Measurements from ENCODE around the gene CGNL1. TPM values are rescaled to one million over a fixed set of nuclear protein-coding genes. Genes with fewer than 3 reads are reported as not detected.

Gene CGNL1
- total RNA-seq, 1 experiment from 2014 or later = 0.31 TPM

DNA sequence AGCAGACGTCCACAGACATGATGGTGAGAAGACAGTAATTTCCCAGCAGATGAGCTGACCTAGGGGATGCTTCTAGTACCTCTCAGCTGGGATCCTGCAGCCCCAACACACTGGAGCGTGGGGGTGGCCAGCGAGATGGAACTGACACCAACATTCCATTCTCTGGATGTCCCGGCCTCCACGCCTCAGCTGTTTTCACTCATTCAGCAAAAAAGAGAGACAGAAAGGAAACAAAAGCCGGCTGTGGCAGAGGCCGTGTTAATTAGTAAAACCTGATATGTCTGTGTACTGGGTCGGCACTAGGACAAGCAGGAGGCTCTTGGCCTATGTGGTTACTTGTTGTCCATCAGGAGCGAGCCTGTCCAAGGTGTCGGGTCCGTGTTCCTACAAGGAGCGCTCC is 132.8 kb downstream of the CGNL1 start:
- Histone ChIP-seq H3K27ac (no peak overlapping the region), H2AFZ (no peak overlapping the region), H3K9me2 (ENCODE audit: insufficient read depth) (no peaks in the 10 kb centered on the region), H4K20me1 (ENCODE audit: insufficient read depth) (no peaks in the 10 kb centered on the region), H3K36me3 (ENCODE audit: low read depth) (no peaks in the 10 kb centered on the region), H3K4me2 (no peak overlapping the region), H3F3A (ENCODE audit: insufficient read depth, low read depth) (peaks cover 27% of the 10 kb centered on the region), H3K27me3 (ENCODE audit: insufficient read depth, low read depth) (no peaks in the 10 kb centered on the region), H3K4me1 (replicated peaks; ENCODE audit: insufficient read depth) (peaks cover 34% of the 10 kb centered on the region), H3K9me3 (ENCODE audit: insufficient read depth, low read depth) (no peaks in the 10 kb centered on the region), H3K4me3 (no peak overlapping the region), H3K79me2 (ENCODE audit: low read depth) (no peaks in the 10 kb centered on the region)
- DNase-seq = no peak
- ChIA-PET CTCF (interaction anchor here (0.6 kb wide), 1 partner anchor 175 kb away, joined by 3 read pairs; no protein-coding TSS in a partner anchor), POLR2A (ENCODE audit: unreplicated experiment) (no interaction called here)
- TF ChIP-seq, protein P1, sequence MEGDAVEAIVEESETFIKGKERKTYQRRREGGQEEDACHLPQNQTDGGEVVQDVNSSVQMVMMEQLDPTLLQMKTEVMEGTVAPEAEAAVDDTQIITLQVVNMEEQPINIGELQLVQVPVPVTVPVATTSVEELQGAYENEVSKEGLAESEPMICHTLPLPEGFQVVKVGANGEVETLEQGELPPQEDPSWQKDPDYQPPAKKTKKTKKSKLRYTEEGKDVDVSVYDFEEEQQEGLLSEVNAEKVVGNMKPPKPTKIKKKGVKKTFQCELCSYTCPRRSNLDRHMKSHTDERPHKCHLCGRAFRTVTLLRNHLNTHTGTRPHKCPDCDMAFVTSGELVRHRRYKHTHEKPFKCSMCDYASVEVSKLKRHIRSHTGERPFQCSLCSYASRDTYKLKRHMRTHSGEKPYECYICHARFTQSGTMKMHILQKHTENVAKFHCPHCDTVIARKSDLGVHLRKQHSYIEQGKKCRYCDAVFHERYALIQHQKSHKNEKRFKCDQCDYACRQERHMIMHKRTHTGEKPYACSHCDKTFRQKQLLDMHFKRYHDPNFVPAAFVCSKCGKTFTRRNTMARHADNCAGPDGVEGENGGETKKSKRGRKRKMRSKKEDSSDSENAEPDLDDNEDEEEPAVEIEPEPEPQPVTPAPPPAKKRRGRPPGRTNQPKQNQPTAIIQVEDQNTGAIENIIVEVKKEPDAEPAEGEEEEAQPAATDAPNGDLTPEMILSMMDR (conservative IDR thresholded peaks at IDR 0.05) = no peak
- intact Hi-C loops (cut with micrococcal nuclease; ENCODE audit: unreplicated experiment) = loop anchor here (5.0 to 10.0 kb wide), 2 partner anchors 64 to 152 kb away; no protein-coding TSS in a partner anchor
- BruUV-seq (replicated peaks) = no TSS peak

DNA sequence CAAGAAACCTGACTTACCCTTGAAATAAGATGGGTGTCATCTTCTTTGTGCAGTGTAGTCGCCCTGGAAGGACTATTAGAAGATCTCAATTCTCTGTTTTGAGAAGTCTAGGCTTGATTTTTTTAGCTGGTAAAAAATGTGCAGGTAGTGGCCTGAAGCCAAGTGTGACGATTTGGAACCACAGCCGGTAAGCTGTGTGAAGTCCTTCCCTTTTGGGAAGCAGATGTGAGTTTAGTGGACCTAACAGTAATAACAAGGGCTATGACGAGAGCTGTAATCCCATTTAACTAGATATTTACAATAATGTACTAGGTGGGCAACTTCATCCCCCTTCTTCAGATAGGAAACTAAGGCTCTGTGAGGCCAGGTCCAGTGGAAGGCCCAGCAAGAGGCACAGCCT is 133.7 kb downstream of the CGNL1 start:
- H3K27me3 ChIP-seq (ENCODE audit: insufficient read depth, low read depth) = no peaks in the 10 kb centered on the region
- H3K36me3 ChIP-seq (ENCODE audit: low read depth) = no peaks in the 10 kb centered on the region
- intact Hi-C loops (cut with micrococcal nuclease; ENCODE audit: unreplicated experiment) = loop anchor here (5.0 to 10.0 kb wide), 2 partner anchors 65 to 153 kb away; no protein-coding TSS in a partner anchor
- ChIA-PET POLR2A (ENCODE audit: unreplicated experiment) (no interaction called here), CTCF (no interaction called here)
- peaks cover 19% of the 10 kb centered on the region for H3F3A ChIP-seq (ENCODE audit: insufficient read depth, low read depth)
- no peaks in the 10 kb centered on the region for H3K9me2 ChIP-seq (ENCODE audit: insufficient read depth)
- H3K27ac ChIP-seq = no peak overlapping the region
- no peaks in the 10 kb centered on the region for H3K79me2 ChIP-seq (ENCODE audit: low read depth)
- H3K4me3 ChIP-seq = no peak overlapping the region
- no TSS peak for BruUV-seq (replicated peaks)
- peaks cover 26% of the 10 kb centered on the region for H3K4me1 ChIP-seq (replicated peaks; ENCODE audit: insufficient read depth)
- no peak overlapping the region for H3K4me2 ChIP-seq
- no peak overlapping the region for H2AFZ ChIP-seq
- no peaks in the 10 kb centered on the region for H3K9me3 ChIP-seq (ENCODE audit: insufficient read depth, low read depth)
- no peak for TF ChIP-seq EZH2 (IDR thresholded peaks at IDR 0.05; ENCODE audit: low read depth)
- TF ChIP-seq, protein P1 (conservative IDR thresholded peaks at IDR 0.05) = no peak
- H4K20me1 ChIP-seq (ENCODE audit: insufficient read depth) = no peaks in the 10 kb centered on the region
- DNase-seq = no peak

DNA sequence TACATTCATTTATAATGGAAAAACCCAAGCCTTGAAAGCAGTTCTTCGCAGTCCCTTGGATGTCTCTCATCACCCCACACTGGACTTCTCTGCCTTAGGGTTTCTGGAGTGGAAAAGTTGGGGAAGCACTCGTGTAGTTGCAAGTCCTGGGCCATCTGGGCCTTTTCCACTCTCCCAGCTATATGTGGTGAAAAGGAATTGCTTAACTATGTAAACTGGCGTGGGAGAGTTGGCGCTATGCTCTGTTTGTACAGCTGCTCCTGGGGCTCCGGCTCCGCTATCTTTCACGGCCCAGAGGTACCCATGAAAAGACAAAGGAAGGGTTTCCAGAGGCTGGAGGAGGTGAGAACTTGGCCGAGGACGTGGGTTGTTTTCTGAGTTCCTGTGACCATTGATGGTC is 134.3 kb downstream of the CGNL1 start:
- TF ChIP-seq, protein P1 (conservative IDR thresholded peaks at IDR 0.05) = no peak
- TF ChIP-seq EZH2 (IDR thresholded peaks at IDR 0.05; ENCODE audit: low read depth) = no peak
- ChIA-PET CTCF (no interaction called here), POLR2A (ENCODE audit: unreplicated experiment) (no interaction called here)
- H3K27me3 ChIP-seq (ENCODE audit: insufficient read depth, low read depth) = no peaks in the 10 kb centered on the region
- no peaks in the 10 kb centered on the region for H3K9me2 ChIP-seq (ENCODE audit: insufficient read depth)
- no peak overlapping the region for H2AFZ ChIP-seq
- no peaks in the 10 kb centered on the region for H4K20me1 ChIP-seq (ENCODE audit: insufficient read depth)
- BruUV-seq (replicated peaks) = no TSS peak
- H3K4me2 ChIP-seq = no peak overlapping the region
- no peaks in the 10 kb centered on the region for H3K9me3 ChIP-seq (ENCODE audit: insufficient read depth, low read depth)
- H3K4me1 ChIP-seq (replicated peaks; ENCODE audit: insufficient read depth) = peaks cover 19% of the 10 kb centered on the region
- no peak overlapping the region for H3K27ac ChIP-seq
- no peak for DNase-seq
- peaks cover 12% of the 10 kb centered on the region for H3F3A ChIP-seq (ENCODE audit: insufficient read depth, low read depth)
- no peak overlapping the region for H3K4me3 ChIP-seq
- no peaks in the 10 kb centered on the region for H3K79me2 ChIP-seq (ENCODE audit: low read depth)
- no peaks in the 10 kb centered on the region for H3K36me3 ChIP-seq (ENCODE audit: low read depth)
- intact Hi-C loops (cut with micrococcal nuclease; ENCODE audit: unreplicated experiment) = no loop called here
